Activated naive CD8-positive, alpha-beta T cell (primary cell): ENCODE data around the gene CA9.
A peak's percentile ranks its signal among the peaks of the same experiment; 100 is the strongest.

ENCODE experiments used
- H3K27ac Mint-ChIP-seq: one replicate; pipeline ENCODE4 v1.8.0; 2021; ENCODE audit warnings: mixed read lengths
- H3K27me3 Mint-ChIP-seq: one replicate; pipeline ENCODE4 v1.8.0; 2021; ENCODE audit warnings: mixed read lengths
- H3K36me3 Mint-ChIP-seq: one replicate; pipeline ENCODE4 v1.8.0; 2021; ENCODE audit warnings: mixed read lengths
- H3K4me1 Mint-ChIP-seq: one replicate; pipeline ENCODE4 v1.8.0; 2021; ENCODE audit warnings: low read depth, mixed read lengths
- H3K4me3 Mint-ChIP-seq: one replicate; pipeline ENCODE4 v1.8.0; 2021; ENCODE audit warnings: mild to moderate bottlenecking, mixed read lengths
- H3K9me3 Mint-ChIP-seq: one replicate; pipeline ENCODE4 v1.8.0; 2021; ENCODE audit warnings: low read depth, mixed read lengths

The CA9 gene

GRCh38 chr9:35705836-35706430 is 32.2 kb downstream of the CA9 start:
- no peaks in the 10 kb centered on the region for H3K9me3 Mint-ChIP-seq

GRCh38 chr9:35706951-35707350 is 33.2 kb downstream of the CA9 start:
- H3K4me1 Mint-ChIP-seq = no peaks in the 10 kb centered on the region
- no peaks in the 10 kb centered on the region for H3K9me3 Mint-ChIP-seq
- H3K27me3 Mint-ChIP-seq = no peaks in the 10 kb centered on the region
- no peak overlapping the region for H3K27ac Mint-ChIP-seq
- no peak overlapping the region for H3K4me3 Mint-ChIP-seq
- peaks cover 8% of the 10 kb centered on the region for H3K36me3 Mint-ChIP-seq

More at GRCh38 chr9:35705836-35706430, 32.2 kb downstream of the CA9 start:
- Mint-ChIP-seq H3K27ac (no peak overlapping the region), H3K27me3 (no peaks in the 10 kb centered on the region), H3K4me1 (no peaks in the 10 kb centered on the region), H3K36me3 (peaks cover 8% of the 10 kb centered on the region), H3K4me3 (no peak overlapping the region)

DNA sequence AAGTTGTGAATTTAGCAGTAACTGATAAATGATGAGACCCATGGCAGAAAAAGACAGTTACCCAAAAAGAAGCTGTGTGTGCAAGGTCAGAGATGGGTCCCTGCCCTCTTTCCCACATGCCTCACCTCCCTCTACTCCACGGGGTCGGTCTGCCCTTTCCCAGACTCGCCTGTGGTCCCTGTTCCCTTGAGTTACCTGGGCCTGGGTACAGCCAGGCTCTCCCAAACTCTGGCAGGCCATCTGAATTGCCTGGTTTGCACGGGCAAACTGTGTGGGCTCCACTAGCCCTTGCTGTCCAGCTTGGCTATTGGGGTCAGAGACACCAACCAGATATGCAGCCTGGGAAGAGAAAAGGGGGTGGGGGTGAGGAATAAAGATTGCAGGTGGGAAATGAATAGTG is 34.4 kb downstream of the CA9 start:
- H3K27me3 Mint-ChIP-seq = no peaks in the 10 kb centered on the region
- H3K36me3 Mint-ChIP-seq = peaks cover 8% of the 10 kb centered on the region
- H3K27ac Mint-ChIP-seq = peak overlapping the region; percentile 24
- no peaks in the 10 kb centered on the region for H3K9me3 Mint-ChIP-seq
- H3K4me3 Mint-ChIP-seq = no peak overlapping the region
- no peaks in the 10 kb centered on the region for H3K4me1 Mint-ChIP-seq

DNA sequence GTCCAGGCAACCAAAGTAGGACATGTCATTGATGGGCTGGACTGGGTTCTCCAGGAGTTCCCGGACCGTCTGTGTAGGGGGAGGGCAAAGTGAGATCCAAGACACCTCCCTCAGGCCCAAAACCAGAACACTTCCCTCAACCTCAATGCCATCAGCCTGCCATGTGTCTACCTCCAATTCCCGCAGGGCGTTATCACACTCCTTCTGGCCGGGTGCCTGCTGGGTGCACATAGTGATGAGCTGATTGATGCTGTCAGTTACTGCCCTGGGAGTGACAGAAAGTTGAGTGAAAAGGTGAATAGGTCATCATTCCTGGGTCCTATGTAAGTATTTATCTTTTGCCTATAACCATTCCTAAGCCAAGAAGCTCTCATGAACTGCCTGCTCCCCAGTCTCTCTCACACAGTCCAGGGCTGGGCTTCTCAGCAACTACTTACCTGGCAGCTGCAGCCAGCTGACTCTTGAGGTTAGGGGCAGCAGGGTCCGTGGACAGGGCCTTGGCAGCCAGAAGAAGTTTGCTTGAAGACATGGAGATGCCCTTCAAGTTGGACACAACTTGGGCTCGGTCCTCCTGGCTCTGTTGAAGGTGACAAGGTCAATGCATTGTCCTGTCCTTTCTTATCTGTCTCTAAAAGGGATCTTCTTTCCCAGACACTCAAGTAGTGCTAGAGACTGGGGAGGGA is 37.2 kb downstream of the CA9 start:
- H3K9me3 Mint-ChIP-seq = no peaks in the 10 kb centered on the region
- no peaks in the 10 kb centered on the region for H3K27me3 Mint-ChIP-seq
- no peak overlapping the region for H3K27ac Mint-ChIP-seq
- peaks cover 8% of the 10 kb centered on the region for H3K36me3 Mint-ChIP-seq
- no peaks in the 10 kb centered on the region for H3K4me1 Mint-ChIP-seq
- no peak overlapping the region for H3K4me3 Mint-ChIP-seq

DNA sequence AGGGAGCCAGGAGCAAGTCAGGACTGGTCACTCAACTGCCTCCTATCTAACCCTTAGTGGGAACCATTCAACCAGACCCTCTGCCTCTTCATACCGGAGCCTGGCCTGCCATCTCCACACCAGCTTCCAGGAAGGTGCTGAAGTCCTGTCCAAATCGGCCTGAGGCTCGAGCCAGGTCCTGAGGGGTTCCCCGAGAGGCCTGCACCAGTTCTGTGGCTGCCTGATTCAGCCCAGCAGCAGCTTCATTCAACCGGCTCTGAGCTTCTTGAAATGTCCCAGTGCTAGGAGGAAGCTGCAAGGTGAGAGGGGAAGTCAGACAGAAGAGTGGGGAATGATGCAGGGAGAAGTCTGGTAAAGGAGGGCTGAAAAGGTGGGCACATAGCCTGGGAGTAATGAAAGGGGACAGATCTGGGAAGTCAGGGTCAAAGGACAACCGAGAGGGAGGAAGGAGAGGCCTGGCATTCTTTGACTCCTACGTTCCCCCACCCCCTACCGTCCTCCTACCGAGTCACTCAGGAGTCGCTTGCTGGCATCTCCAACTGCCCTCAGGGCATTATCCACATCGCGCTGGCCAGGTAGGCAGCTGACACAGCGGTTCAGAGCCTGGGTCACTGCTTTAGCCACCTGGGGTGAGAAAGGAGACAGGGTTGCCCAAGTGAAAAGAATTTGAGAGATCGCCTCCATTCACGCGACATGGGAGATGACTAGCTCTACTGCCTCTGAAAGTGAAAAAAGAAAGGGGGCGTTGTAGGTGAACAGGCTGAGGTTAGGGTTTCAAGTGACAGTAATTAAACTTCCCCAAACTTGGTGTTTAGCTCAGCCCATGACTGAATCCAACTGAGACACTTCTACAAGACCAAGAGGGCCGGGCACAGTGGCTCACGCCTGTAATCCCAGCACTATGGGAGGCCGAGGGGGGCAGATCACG is 38.0 kb downstream of the CA9 start:
- Mint-ChIP-seq H3K27me3 (no peaks in the 10 kb centered on the region), H3K27ac (no peak overlapping the region), H3K4me1 (no peaks in the 10 kb centered on the region), H3K9me3 (no peaks in the 10 kb centered on the region), H3K36me3 (peaks cover 11% of the 10 kb centered on the region), H3K4me3 (no peak overlapping the region)

- no peak overlapping the region for H3K27ac Mint-ChIP-seq
- H3K27me3 Mint-ChIP-seq = no peaks in the 10 kb centered on the region
- H3K4me1 Mint-ChIP-seq = no peaks in the 10 kb centered on the region
- H3K9me3 Mint-ChIP-seq = no peaks in the 10 kb centered on the region
- no peak overlapping the region for H3K4me3 Mint-ChIP-seq
- H3K36me3 Mint-ChIP-seq = peaks cover 8% of the 10 kb centered on the region
Observed at GRCh38 chr9:35712762-35713400, 39.2 kb downstream of the CA9 start.

DNA sequence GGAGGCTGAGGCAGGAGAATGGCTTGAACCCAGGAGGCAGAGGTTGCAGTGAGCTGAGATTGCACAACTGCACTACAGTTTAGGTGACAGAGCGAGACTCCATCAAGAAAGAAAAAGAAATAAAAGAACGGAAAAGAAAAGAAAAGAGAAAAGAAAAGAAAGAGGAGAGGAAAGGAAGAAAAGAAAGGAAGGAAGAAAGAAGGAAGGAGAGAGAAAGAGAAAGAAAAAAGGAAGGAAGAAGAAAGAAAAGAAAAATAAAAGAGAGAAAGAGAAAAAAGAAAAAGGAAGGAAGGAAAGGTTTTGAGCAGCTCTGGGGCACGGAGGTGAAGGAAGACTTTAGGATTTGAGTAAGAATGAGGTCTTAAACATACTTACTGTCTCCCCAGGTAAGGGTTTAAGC is 39.9 kb downstream of the CA9 start:
- peak overlapping the region; percentile 8 for H3K27ac Mint-ChIP-seq
- peaks cover 11% of the 10 kb centered on the region for H3K36me3 Mint-ChIP-seq
- no peaks in the 10 kb centered on the region for H3K4me1 Mint-ChIP-seq
- no peaks in the 10 kb centered on the region for H3K27me3 Mint-ChIP-seq
- H3K9me3 Mint-ChIP-seq = no peaks in the 10 kb centered on the region
- no peak overlapping the region for H3K4me3 Mint-ChIP-seq

DNA sequence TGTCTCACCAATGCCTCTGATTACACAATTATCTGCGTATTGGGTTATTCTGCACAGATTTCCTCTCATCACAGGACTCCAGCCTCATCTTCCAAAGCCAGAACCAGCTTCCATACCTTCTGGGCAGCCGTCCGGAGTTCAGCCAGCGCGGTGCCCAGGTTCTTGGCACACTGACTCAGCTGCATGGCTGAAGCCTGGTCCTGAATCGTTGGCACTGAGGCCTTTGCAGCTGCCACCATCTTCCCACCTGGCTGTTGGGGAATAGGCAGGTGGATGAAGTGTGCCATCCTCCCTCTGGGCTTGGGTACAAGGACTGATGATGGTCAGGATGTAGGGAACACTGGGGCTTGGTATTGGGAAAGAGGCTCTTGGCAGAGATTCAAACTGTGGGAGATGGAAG is 40.4 kb downstream of the CA9 start:
- H3K9me3 Mint-ChIP-seq = no peaks in the 10 kb centered on the region
- peaks cover 11% of the 10 kb centered on the region for H3K36me3 Mint-ChIP-seq
- no peak overlapping the region for H3K4me3 Mint-ChIP-seq
- H3K27ac Mint-ChIP-seq = no peak overlapping the region
- H3K27me3 Mint-ChIP-seq = no peaks in the 10 kb centered on the region
- no peaks in the 10 kb centered on the region for H3K4me1 Mint-ChIP-seq

- Mint-ChIP-seq H3K4me3 (no peak overlapping the region), H3K4me1 (no peaks in the 10 kb centered on the region), H3K27ac (no peak overlapping the region)
Observed at GRCh38 chr9:35714579-35715252, 41.0 kb downstream of the CA9 start.

GRCh38 chr9:35716230-35716629 is 42.5 kb downstream of the CA9 start:
- Mint-ChIP-seq H3K9me3 (no peaks in the 10 kb centered on the region), H3K27ac (peak overlapping the region; percentile 73), H3K4me1 (no peaks in the 10 kb centered on the region), H3K4me3 (no peak overlapping the region), H3K36me3 (peaks cover 8% of the 10 kb centered on the region), H3K27me3 (no peaks in the 10 kb centered on the region)

More at GRCh38 chr9:35714579-35715252, 41.0 kb downstream of the CA9 start:
- H3K27me3 Mint-ChIP-seq = no peaks in the 10 kb centered on the region
- peaks cover 11% of the 10 kb centered on the region for H3K36me3 Mint-ChIP-seq
- no peaks in the 10 kb centered on the region for H3K9me3 Mint-ChIP-seq

DNA sequence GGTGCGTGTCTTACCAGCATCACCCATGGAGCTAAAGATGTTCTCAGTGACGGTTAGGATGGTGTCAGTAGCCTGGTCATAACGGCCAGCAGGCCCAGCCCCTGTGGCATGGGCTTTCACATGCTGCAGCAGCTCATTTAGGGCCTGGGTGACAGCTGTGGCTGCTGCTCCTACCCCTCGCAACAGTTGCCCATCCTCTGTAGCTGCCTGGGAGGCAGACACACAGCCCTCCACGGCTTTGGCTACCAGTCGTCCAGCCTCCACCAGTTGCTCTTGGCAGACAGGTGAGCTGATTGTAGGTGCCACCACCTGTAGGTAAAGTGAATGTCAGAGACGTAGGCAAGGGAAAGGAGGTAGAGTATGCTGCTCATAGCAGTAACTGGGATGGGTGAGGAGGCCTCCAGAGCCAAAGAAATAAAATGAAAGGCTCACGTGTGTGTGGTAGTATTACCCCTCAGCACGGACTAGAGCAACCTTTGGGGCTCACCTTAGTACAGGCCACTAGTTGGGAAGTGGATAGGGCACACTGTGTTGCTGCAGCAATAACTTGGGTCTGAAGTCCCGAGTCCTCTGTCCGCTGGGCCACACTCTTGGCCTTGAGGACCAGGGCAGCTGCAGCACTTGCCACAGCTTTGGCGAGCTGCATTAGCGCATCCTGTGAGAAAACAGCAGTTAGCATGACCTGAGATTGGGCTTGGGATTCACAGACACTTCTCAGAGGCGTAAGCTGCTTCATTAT is 43.6 kb downstream of the CA9 start:
- Mint-ChIP-seq H3K4me3 (no peak overlapping the region), H3K36me3 (peaks cover 8% of the 10 kb centered on the region), H3K9me3 (no peaks in the 10 kb centered on the region), H3K27me3 (no peaks in the 10 kb centered on the region), H3K27ac (no peak overlapping the region), H3K4me1 (no peaks in the 10 kb centered on the region)

- H3K4me3 Mint-ChIP-seq = no peak overlapping the region
- no peak overlapping the region for H3K27ac Mint-ChIP-seq
- no peaks in the 10 kb centered on the region for H3K27me3 Mint-ChIP-seq
- no peaks in the 10 kb centered on the region for H3K4me1 Mint-ChIP-seq
- H3K36me3 Mint-ChIP-seq = peaks cover 8% of the 10 kb centered on the region
- H3K9me3 Mint-ChIP-seq = no peaks in the 10 kb centered on the region
Observed at GRCh38 chr9:35718721-35719511, 45.2 kb downstream of the CA9 start.

DNA sequence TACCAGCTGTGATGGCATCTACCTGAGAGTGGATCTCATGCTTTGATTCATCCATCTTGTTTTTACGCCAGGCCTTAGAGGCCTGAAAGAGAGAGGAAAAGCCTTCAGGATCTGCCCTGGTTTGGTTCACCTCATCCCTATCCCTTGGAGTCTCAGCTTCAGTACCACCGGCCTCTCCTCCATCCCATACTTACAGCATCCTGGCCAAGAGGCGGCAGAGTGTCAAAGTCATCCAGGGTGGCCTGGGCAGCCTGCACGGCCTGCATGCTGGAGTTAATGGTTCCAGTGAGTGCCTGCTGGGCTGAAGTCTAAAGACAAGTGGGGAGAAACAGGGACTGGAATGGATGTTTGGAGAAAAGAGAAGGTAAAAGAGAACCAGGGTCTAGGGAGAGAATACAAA is 45.8 kb downstream of the CA9 start:
- H3K27ac Mint-ChIP-seq = no peak overlapping the region

More for the DNA sequence above, 45.8 kb downstream of the CA9 start:
- Mint-ChIP-seq H3K36me3 (peaks cover 10% of the 10 kb centered on the region), H3K4me1 (no peaks in the 10 kb centered on the region), H3K4me3 (no peak overlapping the region), H3K9me3 (no peaks in the 10 kb centered on the region), H3K27me3 (no peaks in the 10 kb centered on the region)
